CD4-positive, alpha-beta T cell treated with Interferon gamma for 1 hour (primary cell): Measurements from ENCODE around the gene PARP12.

ENCODE experiments used
- DNase-seq: peaks from one replicate; pipeline ENCODE4 v3.0.0-alpha.2; 2020

Gene PARP12

DNA sequence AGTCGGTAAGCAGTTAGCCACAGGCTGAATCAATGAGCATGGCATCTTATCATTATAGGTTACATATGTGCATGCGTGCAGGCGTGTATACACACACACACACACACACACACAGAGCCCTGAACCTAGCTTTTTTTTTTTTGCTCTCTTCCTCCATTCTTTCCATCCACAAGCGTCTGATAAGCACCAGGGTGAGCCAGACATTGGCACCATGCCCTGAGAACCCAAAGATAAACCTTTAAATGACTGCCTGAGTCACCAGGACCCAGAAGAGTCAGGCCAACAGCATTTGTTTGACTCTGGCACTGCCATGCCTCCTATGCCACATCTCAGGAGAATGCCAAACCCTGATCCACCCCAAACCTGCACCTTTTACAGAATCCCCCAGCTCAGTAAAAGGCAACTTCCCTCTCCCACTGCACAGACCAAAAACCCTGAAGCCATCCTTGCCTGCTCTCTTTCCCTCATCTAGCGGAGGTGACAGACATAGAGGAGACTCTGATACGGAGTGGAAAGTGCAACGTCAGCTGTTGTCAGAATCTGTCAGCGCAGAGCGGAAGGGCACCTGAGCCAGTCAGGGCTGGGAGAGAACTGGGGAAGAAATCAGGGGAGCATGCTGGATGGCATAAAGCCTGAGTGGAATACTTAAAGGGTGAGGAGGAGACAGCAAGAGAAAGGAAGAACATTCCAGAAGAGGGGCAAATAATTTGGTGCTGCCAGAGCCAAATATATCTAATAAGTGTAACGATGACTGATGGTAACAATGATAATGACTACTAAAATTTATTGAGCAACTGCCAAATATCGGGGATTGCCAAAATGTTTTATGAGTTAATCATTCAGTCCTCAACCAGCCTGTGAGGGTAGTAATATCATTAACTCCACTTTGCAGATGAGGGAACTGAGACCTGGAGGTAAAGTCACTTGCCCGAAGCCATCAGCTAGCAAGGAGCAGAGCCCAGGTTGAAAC lies 3.2 kb downstream of the PARP12 start:
- no peak for DNase-seq

DNA sequence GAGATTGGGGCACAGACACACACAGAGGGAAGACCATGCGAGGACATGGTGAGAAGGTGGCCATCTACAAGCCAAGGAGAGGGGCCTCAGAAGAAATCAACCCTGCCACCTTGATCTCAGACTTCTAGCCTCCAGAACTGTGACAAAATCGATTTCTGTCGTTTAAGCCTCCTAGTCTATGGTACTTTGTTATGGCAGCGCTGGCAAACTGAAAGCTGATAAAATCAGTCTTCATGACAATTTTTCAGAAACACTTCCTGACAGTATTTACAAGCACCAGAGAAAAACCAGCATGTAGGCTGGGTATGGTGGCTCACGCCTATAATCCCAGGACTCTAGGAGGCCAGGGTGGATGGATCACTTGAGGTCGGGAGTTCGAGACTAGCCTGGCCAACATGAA lies 4.2 kb downstream of the PARP12 start:
- DNase-seq: no peak

DNA sequence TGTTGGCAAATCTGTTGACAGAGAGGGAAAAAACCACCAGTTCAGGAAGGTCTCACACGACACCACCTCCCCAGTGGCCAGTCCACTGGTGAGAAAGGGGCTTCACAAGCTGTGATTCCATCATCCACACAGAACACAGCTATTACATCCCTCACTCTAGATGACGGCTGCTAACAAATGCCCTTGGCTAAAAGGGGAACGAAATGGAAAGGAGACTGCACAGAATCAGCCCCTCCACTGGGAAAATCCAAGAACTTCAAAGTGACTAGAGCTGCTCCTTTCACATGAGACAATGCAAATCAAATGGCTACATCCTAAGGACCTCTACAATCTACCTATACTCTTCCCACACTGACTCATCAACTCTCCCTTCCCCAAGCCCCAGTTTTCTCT lies 5.6 kb downstream of the PARP12 start:
- no peak for DNase-seq

DNA sequence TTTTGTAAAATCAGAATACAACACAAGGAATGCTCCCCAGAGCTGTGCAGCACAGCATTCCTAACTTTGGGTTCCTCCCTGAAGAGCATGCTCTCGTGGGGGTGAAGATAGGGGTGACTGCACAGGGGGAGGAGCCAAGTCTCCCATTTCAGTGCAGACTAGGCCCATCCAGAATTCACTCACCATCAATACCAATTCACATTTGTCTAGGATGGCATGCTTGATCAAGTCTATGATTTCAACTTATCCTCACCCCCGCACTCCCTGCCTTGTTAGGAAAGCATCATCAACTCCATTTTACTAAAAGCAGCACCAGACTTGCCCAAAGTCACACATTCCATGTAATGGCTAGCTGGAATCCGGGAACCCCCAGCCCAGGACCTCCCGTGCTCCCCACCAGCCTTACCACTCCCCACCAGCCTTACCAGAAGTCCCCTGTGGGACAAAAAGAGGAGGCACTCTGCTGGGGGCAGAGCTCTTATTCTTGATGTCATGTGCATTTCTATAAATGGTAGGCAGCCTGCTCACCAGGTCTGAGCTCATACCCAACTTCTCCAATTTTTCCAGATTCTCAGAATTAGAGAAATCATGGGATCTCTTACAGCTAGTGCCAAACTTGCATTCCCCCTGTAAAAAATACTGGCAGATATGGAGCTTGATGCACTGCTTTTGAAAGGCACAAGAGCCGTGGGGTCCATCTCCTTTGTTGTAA lies 6.2 kb downstream of the PARP12 start:
- DNase-seq: no peak

DNA sequence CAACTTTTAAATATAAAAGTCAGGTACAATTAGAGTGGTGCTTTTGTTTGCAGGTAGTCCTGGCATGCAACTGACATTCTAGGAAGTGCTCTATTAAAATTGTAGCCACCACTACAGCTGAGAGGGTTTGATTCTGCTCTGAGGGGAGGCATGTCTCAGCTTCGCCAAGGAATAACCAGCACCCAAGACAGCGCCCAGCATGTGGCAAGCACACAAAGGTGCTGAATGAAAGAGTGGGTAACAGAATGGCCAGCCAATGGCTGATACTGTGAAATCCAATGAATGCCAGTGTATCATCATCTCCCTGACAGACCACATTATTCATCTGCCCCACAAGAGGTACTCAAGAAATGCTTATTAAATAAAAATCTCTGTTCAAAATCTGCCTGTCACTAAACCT lies 6.9 kb downstream of the PARP12 start:
- DNase-seq: no peak

DNA sequence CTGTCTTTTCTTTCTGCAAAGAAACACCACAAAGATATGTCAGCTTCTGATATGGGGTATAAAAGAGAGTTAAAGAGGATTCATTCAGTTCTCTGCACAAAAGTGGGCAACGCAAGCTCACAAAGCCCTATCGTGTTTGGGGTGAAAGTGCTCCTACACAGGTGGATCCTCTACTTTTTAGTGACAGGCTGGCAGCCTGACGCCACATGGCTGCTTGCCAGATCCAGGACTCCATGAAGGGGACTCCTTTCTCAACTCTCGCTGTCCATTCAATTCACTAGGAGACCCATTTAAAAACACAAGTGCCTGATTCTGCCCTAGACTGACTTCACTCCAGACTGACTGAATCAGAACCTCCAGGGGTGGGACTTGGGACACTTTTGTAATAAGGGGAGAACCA lies 8.0 kb downstream of the PARP12 start:
- DNase-seq: no peak

DNA sequence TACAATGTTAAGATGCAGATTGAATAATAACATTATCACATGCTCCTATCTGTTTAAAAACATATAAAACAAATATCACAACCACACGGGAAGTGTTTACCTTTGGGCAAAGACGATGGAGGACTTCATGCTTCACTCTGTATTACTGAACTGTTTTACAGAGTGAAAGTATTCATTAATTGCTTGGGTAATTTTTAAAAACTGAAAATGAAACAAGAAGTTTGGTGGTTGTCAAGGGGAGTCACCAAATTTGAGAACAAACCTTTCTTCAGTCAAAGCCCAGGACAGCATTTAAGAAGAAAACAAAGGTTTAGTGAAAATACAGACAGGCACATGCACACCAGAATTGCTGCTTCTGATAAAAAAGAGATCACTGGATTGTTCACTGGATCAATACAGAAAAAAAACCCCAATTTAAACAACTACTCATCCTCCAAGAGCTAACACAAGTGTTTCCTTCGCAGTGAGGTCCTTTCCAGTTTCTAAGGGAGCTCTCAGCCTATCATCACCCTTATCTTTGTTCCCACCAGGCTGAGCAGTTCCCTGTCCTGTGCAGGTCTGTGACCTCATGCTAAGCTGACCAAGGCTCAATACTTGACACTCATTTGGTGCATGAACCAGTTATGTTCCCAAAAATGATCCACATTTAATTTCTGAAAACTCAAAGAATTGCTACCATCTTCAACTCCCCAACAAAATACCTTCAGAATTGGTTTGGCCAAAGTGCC lies 8.8 kb downstream of the PARP12 start:
- no peak for DNase-seq

DNA sequence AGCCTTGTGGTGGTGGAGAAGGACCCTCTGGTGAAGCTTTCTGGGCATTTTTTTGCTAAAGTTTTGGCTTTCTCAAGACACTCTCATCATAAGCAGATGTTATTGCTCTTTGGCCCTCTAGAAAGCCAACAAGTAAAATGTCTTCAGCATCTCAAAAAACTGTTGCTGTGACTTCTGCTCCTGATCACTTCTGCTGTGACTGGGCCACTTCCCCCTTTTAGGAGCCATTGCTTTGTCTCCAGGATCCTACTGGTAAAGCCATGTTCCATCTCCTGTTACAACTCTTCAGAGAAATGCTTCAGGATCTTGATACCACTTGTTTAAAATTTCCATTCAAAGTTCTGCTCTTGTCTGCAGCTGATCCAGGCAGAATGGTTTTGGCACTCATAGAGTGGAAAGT lies 10.9 kb downstream of the PARP12 start:
- DNase-seq: no peak

DNA sequence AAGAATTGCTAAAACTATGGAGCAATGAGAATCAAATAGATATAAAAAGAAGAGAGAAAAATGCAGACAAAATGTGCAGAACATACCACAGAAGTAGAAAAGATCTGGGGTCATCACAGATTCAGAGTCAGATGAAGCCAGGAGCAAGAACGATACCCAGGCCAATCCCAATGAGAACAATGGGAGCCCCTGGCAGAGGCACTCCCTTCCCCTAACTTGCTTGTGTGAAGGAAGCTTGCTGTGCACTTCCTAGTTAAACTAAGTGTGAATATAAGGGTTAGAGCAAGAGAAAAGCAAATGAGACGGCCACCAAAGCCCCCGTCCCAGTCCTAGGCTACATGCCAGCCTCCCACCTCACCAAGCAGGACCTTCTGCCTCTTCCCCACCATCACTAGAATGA lies 12.7 kb downstream of the PARP12 start:
- DNase-seq: no peak

DNA sequence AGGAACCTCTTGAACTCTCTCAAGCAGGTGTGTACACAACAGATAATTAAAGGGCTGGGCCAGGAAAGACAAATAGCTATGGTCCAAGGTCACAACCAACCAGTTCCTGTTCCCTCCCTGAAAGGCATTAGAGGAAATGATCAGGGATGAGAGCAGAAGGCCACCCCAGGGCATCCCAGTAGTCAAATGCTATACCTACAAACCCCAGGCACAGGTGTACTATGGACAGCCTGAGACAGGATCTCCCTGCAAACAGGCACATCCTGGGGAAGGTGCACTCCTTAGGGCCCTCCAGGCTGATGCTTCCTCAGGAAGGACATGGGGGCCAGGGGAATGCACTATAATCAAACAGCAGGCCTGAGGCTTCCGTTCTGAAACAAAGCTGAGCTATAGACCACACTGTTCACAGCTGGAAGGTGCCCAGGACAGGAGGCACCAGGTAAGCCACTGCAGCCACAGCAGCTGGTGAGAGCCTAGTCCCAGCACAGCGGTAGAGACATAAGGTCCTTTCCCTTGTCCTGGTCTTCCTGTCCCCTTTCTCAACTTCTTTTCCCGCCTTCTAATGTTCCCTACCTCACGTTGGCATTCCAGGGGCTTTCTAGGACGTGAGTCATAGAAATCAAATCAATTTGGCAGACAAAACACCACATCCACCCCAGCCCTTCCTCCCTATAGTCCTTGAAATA lies 13.3 kb downstream of the PARP12 start:
- DNase-seq: no peak

DNA sequence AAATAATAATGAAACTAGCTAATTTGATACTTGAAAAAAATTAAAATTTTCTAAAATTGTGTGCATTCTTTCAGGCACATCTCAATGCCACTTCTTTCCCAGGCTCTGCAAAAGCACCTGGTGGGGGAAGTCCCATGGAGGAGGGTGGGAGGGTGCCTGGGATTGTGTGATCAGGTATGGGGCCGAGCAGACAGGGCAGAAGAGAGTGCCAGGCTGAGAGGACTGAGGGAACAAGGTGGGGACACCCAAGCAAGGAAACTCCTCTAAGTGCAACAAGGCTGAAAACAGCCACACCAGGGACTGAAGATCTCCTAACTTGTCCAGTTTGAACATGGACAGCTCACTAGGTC lies 13.8 kb downstream of the PARP12 start:
- no peak for DNase-seq

DNA sequence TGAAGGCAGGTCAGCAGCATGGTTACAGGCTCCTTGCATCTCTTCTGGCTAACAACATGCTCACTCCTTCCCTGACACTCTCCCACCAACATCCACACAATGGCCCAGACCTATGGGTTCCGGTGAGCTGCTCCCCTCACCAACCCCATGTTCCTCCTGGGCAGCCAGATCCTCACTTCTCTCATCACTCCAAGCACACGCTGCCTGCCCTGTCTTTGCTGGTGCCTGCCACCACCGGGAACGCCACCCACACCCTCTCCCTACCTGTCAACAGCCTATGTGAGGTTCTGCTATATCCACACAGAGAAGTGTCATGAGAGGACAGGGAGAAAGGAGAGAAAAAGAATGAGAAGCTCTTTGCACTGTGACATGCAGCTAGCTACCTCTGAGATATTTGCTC lies 14.6 kb downstream of the PARP12 start:
- no peak for DNase-seq

DNA sequence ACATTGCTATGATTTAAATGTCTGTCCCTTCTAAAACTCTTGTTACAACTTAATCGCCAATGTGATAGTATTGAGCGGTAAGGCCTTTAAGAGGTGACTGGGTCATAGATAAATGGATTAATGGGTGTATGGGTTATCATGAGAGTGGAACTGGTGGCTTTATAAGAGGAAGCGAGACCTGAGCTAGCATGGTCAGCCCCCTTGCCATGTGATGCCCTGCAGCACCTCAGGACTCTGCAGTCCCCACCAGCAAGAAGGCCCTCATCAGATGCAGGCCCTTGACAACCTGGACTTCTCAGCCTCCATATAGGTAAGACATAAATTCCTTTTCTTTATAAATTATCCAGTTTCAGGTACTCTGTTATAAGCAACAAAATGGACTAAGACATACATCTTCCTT lies 15.6 kb downstream of the PARP12 start:
- DNase-seq: no peak

DNA sequence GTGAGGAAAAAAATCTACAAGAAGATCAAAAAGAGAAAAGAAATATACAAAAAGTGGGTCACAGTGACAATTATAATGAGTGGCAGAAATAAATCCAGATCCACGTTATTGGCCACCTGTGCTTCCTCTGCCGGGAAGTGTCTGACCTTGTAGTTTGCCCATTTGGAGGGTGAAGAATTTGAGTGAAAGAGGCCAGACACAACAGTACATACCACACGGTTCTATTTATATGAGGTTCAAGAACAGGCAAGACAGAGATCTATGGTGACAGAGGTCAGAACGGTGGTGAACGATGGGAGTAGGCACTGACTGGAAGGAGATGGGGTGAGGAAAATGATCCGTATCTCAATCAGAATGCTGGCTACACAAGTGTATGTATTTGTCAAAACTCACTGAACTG lies 17.1 kb downstream of the PARP12 start:
- no peak for DNase-seq

DNA sequence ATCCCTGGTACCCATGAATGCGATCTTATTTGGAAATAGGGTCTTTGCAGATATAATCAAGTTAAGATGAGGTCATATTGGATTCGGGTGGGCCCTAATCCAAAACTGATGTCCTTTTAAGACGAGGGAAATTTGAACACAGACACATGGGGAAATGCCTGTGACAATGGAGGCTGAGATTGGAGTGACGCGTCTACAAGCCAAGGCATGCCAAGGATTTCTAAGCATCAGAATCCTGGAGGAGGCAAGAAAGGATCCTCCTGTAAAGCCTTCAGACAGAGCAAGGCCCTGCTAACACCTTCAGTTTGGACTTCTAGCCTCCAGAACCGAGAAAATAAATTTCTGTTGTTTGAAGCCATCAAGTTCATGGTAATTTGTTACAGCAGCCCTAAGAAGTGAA lies 18.5 kb downstream of the PARP12 start:
- DNase-seq: no peak

DNA sequence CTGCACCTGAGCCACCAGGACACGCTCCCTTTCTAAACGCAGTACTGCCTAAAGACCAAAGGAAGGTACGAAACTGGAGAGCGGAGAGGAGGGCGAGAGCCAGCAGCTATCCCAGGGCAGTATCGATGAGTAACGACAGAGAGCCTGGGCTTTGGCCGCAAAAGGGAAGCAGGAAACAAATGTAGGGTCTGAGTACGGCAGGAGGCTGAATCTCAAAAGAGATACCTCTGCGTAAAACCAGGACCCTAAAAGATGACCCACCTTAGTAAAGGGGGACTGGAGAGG lies 20.4 kb downstream of the PARP12 start:
- no peak for DNase-seq

DNA sequence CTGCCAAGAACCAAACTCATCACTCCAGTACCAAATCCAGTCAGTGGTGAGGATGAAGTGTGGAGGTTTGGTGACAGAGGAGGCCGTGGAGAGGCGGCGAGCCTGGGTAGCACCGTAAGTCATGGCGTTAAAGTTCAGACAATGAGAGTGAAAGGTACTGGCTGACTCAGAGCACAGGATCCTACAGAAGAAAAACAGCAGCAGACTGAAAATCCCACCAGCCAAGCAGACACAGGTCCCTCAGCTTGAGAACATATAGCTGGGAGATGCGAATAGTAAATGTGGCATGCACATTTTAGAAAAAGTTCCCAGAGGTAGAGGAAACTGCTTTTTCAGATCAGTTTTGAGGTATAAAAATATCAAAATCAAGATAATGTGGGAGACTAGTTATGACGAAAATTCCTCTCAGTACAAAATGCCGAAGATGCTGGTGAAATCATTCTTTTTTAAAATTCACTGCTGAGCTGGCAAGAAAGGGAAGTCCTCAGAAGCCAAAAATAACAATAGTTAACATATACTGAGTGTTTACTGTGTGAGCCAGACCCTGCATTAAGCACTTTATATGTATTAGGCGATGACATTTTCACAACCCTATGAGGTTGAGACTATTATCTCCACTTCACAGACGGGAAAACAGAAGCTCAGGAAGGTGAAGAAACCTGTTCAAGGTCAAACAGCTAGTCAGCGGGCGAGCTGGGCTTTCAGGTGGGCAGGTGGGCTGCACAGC lies 20.9 kb downstream of the PARP12 start:
- DNase-seq: no peak

DNA sequence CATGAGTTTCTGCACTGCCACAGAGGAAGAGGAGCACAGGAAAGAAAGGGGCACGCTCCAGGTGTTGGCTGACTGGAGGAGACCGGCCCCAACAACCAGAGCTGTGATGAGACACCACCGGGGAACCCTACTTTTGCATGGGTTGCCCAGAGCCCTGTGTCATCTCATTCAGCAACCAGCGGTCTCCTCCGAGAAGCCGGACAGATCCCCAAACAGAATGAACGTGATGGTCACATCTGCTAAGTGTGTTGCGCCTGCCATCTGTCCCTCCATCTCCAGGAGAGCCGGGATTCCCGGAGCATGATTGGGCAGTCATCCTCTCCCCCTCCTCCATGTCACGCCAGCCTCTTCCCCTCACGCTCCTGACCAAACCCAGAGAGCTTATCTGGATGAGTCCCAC lies 22.9 kb downstream of the PARP12 start:
- no peak for DNase-seq

DNA sequence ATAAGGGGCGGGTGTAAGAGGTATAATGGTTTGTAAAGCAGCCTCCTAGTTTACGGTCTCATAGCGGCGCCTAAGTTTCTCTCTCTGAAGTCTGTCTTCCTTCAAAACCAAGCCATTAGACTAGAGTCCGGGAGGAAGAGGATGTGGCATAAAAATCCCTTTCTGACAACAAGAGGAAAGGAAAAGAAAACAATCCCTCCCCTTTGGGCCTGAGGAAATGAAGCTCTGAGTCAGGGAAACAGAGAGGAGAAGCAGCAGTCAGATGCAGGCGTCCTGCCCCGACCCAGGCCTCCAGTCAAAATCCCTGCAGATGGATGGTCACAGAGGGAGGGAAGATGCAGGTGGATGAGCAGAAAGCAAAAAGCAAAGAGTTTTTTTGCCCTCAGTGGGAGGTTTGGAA lies 23.7 kb downstream of the PARP12 start:
- no peak for DNase-seq

DNA sequence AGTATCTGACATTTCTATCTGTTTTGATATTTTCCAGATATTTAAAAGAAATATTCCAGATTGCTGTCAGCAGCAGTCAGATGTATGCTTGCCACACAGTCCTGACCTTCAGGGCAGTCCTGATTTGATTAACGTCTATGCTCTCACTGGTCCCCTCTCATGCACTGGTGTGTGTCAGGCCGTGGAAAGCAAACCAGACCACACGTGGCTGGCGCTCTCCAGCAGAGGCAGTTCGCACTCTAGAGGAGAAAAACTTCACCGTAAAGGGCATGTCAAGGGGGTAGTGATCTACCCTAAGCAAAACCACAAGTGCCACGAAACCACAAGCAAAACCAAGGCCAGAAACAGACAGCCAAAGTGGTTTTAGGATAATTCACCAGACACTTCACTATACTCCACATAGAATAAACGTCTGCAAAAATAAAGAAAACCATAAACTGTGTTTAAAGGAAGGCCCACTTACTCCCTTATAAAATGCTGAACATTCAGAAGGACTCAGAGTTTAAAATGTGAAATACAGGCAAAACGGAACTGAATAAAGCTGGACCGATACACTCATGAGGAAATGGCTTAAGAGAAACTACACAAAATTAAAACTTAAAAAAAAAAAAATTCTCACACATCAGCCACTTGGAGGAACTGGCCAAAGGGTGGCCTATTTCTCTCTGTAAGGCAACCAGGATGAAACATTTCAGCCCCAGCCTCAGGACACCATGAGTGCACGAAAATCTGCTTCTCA lies 26.4 kb downstream of the PARP12 start:
- peak; percentile 5 for DNase-seq

DNA sequence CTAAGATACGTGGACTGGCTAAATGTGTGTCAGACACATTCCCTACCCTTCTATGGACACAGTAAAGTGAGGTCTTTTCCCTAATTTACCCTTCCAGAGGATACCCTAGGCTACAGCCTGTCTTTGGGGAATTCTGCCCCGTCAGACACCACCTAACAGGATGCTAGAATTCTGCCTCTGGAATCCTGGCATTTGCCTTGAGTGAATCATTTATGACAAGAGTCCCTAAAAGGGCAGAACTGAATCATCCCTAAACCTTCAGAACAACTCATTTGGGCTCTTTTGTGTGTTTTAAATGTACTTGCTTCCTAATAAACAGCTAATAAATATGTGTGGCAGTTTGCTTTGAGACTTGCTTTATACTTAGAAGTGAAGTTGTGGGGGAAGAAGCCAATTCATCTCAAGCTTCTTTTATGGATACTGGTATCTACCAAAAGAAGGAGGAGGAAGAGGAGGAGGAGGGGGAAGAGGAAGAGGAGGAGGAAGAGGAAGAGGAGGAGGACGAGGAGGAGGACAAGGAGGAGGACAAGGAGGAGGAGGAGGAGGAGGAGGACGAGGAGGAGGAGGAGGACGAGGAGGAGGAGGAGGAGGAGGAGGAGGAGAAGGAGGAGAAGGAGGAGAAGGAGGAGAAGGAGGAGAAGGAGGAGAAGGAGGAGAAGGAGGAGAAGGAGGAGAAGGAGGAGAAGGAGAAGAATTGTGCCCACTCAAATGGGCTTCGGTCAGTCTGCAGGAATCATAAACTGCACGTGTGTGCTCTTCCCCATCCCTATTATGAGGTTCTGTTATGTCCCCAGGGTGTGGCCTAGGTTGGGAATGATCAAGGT lies 27.1 kb downstream of the PARP12 start:
- DNase-seq: no peak
